Activated naive CD8-positive, alpha-beta T cell treated with anti-CD3 and anti-CD28 coated beads, Interleukin-2, amount 50 U/mL, for 24 hours (primary cell): ENCODE results near the gene CAPN10.
"Not testable (repeated sequence)": the region's sequence is repeated elsewhere in the genome, so short reads cannot be mapped to it uniquely, and the experiment has no call there.

Experiments
- ATAC-seq: fragments of 150-1000 bp; cut with Tn5 transposase; one replicate; pipeline ENCODE4 v1.10.0; 2021
- DNase-seq: peaks from one replicate; pipeline ENCODE4 v3.0.0; 2021
- H3K27ac Mint-ChIP-seq: one replicate; pipeline ENCODE4 v1.8.0; 2021; ENCODE audit warnings: mild to moderate bottlenecking, mixed read lengths
- H3K27me3 Mint-ChIP-seq: one replicate; pipeline ENCODE4 v1.8.0; 2021; ENCODE audit warnings: mixed read lengths
- H3K36me3 Mint-ChIP-seq: one replicate; pipeline ENCODE4 v1.8.0; 2021; ENCODE audit warnings: low read depth, mixed read lengths
- H3K4me1 Mint-ChIP-seq: one replicate; pipeline ENCODE4 v1.8.0; 2021; ENCODE audit warnings: mixed read lengths
- H3K4me3 Mint-ChIP-seq: one replicate; pipeline ENCODE4 v1.8.0; 2021; ENCODE audit warnings: mild to moderate bottlenecking, moderate library complexity, mixed read lengths
- H3K9me3 Mint-ChIP-seq: one replicate; pipeline ENCODE4 v1.8.0; 2021; ENCODE audit warnings: mixed read lengths

Gene CAPN10

GRCh38 chr2:240586198-240586918, at the start of gene CAPN10:
Gene CAPN10, plus strand, starts transcription at chr2:240586734. Its CDS starts 178 bp downstream, at chr2:240586912.
- ATAC-seq: peak; percentile 88
- DNase-seq: peak; percentile 98
- Mint-ChIP-seq H3K36me3 (peaks cover 2% of the 10 kb centered on the region), H3K27ac (peak within 1 kb of the TSS; percentile 85), H3K4me3 (peak within 1 kb of the TSS; percentile 93), H3K4me1 (peaks cover 34% of the 10 kb centered on the region), H3K9me3 (no peaks in the 10 kb centered on the region), H3K27me3 (no peaks in the 10 kb centered on the region)

- H3K27me3 Mint-ChIP-seq: no peaks in the 10 kb centered on the region
- DNase-seq (no peak), ATAC-seq (no peak)
- H3K4me1 Mint-ChIP-seq: no peaks in the 10 kb centered on the region
- H3K27ac Mint-ChIP-seq: no peak overlapping the region
- peaks cover under 1% of the 10 kb centered on the region for H3K9me3 Mint-ChIP-seq
- H3K4me3 Mint-ChIP-seq: no peak overlapping the region
- H3K36me3 Mint-ChIP-seq: peaks cover 58% of the 10 kb centered on the region
Observed at GRCh38 chr2:240538031-240538780, 48.3 kb upstream of the CAPN10 start.

GRCh38 chr2:240539101-240539500, 47.4 kb upstream of the CAPN10 start:
- not testable (repeated sequence) for H3K27ac Mint-ChIP-seq, H3K27me3 Mint-ChIP-seq

GRCh38 chr2:240539906-240540305, 46.6 kb upstream of the CAPN10 start:
- DNase-seq: no peak
- Mint-ChIP-seq H3K36me3 (peaks cover 51% of the 10 kb centered on the region), H3K27ac (no peak overlapping the region), H3K27me3 (no peaks in the 10 kb centered on the region), H3K4me1 (no peaks in the 10 kb centered on the region), H3K4me3 (no peak overlapping the region), H3K9me3 (no peaks in the 10 kb centered on the region)
- no peak for ATAC-seq

More at GRCh38 chr2:240539101-240539500, 47.4 kb upstream of the CAPN10 start:
- ATAC-seq, H3K4me3 Mint-ChIP-seq, H3K9me3 Mint-ChIP-seq, H3K4me1 Mint-ChIP-seq, DNase-seq: not testable (repeated sequence)
- H3K36me3 Mint-ChIP-seq: peaks cover 54% of the 10 kb centered on the region

GRCh38 chr2:240551288-240551687, 35.2 kb upstream of the CAPN10 start:
- no peaks in the 10 kb centered on the region for H3K27me3 Mint-ChIP-seq
- H3K27ac Mint-ChIP-seq: no peak overlapping the region
- peaks cover 3% of the 10 kb centered on the region for H3K4me1 Mint-ChIP-seq
- DNase-seq: no peak
- no peak overlapping the region for H3K4me3 Mint-ChIP-seq
- peaks cover 38% of the 10 kb centered on the region for H3K36me3 Mint-ChIP-seq
- peaks cover 7% of the 10 kb centered on the region for H3K9me3 Mint-ChIP-seq
- ATAC-seq: no peak

GRCh38 chr2:240551811-240552210, 34.7 kb upstream of the CAPN10 start:
- H3K27me3 Mint-ChIP-seq: no peaks in the 10 kb centered on the region
- DNase-seq (no peak), ATAC-seq (no peak)
- H3K4me1 Mint-ChIP-seq: peaks cover 8% of the 10 kb centered on the region
- peaks cover 7% of the 10 kb centered on the region for H3K9me3 Mint-ChIP-seq
- H3K4me3 Mint-ChIP-seq: no peak overlapping the region
- H3K36me3 Mint-ChIP-seq: peaks cover 39% of the 10 kb centered on the region
- H3K27ac Mint-ChIP-seq: no peak overlapping the region

- Mint-ChIP-seq H3K9me3 (peaks cover 7% of the 10 kb centered on the region), H3K27me3 (no peaks in the 10 kb centered on the region), H3K36me3 (peaks cover 40% of the 10 kb centered on the region), H3K4me1 (peaks cover 22% of the 10 kb centered on the region), H3K4me3 (no peak overlapping the region), H3K27ac (no peak overlapping the region)
- no peak for ATAC-seq
- DNase-seq: no peak
Observed at GRCh38 chr2:240553956-240554480, 32.5 kb upstream of the CAPN10 start.

- H3K27me3 Mint-ChIP-seq: no peaks in the 10 kb centered on the region
- H3K4me1 Mint-ChIP-seq: peaks cover 31% of the 10 kb centered on the region
- no peak overlapping the region for H3K4me3 Mint-ChIP-seq
- no peak for DNase-seq
- peaks cover 7% of the 10 kb centered on the region for H3K9me3 Mint-ChIP-seq
- no peak overlapping the region for H3K27ac Mint-ChIP-seq
- ATAC-seq: no peak
- H3K36me3 Mint-ChIP-seq: peaks cover 46% of the 10 kb centered on the region
Observed at GRCh38 chr2:240554767-240555493, 31.6 kb upstream of the CAPN10 start.

- DNase-seq (no peak), ATAC-seq (no peak)
- H3K4me3 Mint-ChIP-seq: no peak overlapping the region
- H3K4me1 Mint-ChIP-seq: peaks cover 33% of the 10 kb centered on the region
- peaks cover 41% of the 10 kb centered on the region for H3K36me3 Mint-ChIP-seq
- no peak overlapping the region for H3K27ac Mint-ChIP-seq
- no peaks in the 10 kb centered on the region for H3K27me3 Mint-ChIP-seq
- H3K9me3 Mint-ChIP-seq: peaks cover 7% of the 10 kb centered on the region
Observed at GRCh38 chr2:240555541-240556250, 30.8 kb upstream of the CAPN10 start.

GRCh38 chr2:240556553-240557100, 29.9 kb upstream of the CAPN10 start:
- H3K27me3 Mint-ChIP-seq: no peaks in the 10 kb centered on the region
- peak; percentile 64 for DNase-seq
- ATAC-seq: no peak
- H3K27ac Mint-ChIP-seq: no peak overlapping the region
- peaks cover 36% of the 10 kb centered on the region for H3K36me3 Mint-ChIP-seq
- peaks cover 38% of the 10 kb centered on the region for H3K4me1 Mint-ChIP-seq
- H3K4me3 Mint-ChIP-seq: peak overlapping the region; percentile 16
- H3K9me3 Mint-ChIP-seq: peaks cover 4% of the 10 kb centered on the region

- Mint-ChIP-seq H3K27ac (no peak overlapping the region), H3K9me3 (no peaks in the 10 kb centered on the region), H3K27me3 (no peaks in the 10 kb centered on the region), H3K4me1 (peaks cover 39% of the 10 kb centered on the region), H3K4me3 (peak overlapping the region; percentile 16), H3K36me3 (peaks cover 34% of the 10 kb centered on the region)
- no peak for ATAC-seq
- DNase-seq: no peak
Observed at GRCh38 chr2:240557101-240557751, 29.3 kb upstream of the CAPN10 start.

GRCh38 chr2:240557808-240558207, 28.7 kb upstream of the CAPN10 start, which contains the start of gene ANKMY1:
Gene ANKMY1, minus strand, starts transcription at chr2:240557988. Its CDS starts 653 bp downstream, at chr2:240557335.
- peaks cover 36% of the 10 kb centered on the region for H3K36me3 Mint-ChIP-seq
- H3K27ac Mint-ChIP-seq: peak within 1 kb of the TSS; percentile 88
- H3K9me3 Mint-ChIP-seq: no peaks in the 10 kb centered on the region
- peaks cover 45% of the 10 kb centered on the region for H3K4me1 Mint-ChIP-seq
- DNase-seq (peak; percentile 81), ATAC-seq (peak; percentile 38)
- no peaks in the 10 kb centered on the region for H3K27me3 Mint-ChIP-seq
- H3K4me3 Mint-ChIP-seq: peak within 1 kb of the TSS; percentile 86

GRCh38 chr2:240558236-240558761, 28.2 kb upstream of the CAPN10 start:
- Mint-ChIP-seq H3K27ac (peak overlapping the region; percentile 88), H3K9me3 (no peaks in the 10 kb centered on the region), H3K27me3 (no peaks in the 10 kb centered on the region), H3K4me1 (peaks cover 49% of the 10 kb centered on the region), H3K36me3 (peaks cover 36% of the 10 kb centered on the region), H3K4me3 (peak overlapping the region; percentile 86)
- ATAC-seq: no peak
- no peak for DNase-seq
